GM19240 (cell line): Measurements from ENCODE around the gene CLDN2.

Source experiments
- DNase-seq: peaks from one replicate; pipeline ENCODE4 v3.0.0; 2011; ENCODE audit warnings: low spot score; ENCODE audit not compliant: insufficient read length

CLDN2 gene

GRCh38 chrX:106921637-106922036 is 1.4 kb downstream of the CLDN2 start:
- no peak for DNase-seq

- no peak for DNase-seq
Measured at GRCh38 chrX:106927023-106927422, 6.8 kb downstream of the CLDN2 start.

- no peak for DNase-seq
Measured at GRCh38 chrX:106927700-106928099, 7.5 kb downstream of the CLDN2 start.

- DNase-seq, result no peak
Measured at GRCh38 chrX:106928227-106928626, 8.0 kb downstream of the CLDN2 start.

- no peak for DNase-seq
Measured at GRCh38 chrX:106931831-106932491, 11.8 kb downstream of the CLDN2 start.

GRCh38 chrX:106932492-106932923 is 12.3 kb downstream of the CLDN2 start:
- DNase-seq, result no peak

- no peak for DNase-seq
Measured at GRCh38 chrX:106932960-106933537, 12.8 kb downstream of the CLDN2 start.

- DNase-seq, result no peak
Measured at GRCh38 chrX:106933538-106933961, 13.3 kb downstream of the CLDN2 start.

GRCh38 chrX:106935175-106935574 is 15.0 kb downstream of the CLDN2 start:
- DNase-seq, result no peak

GRCh38 chrX:106936246-106936645 is 16.0 kb downstream of the CLDN2 start:
- DNase-seq, result no peak

- no peak for DNase-seq
Measured at GRCh38 chrX:106939566-106939965, 19.4 kb downstream of the CLDN2 start.

- DNase-seq, result no peak
Measured at GRCh38 chrX:106940068-106940467, 19.9 kb downstream of the CLDN2 start.

- DNase-seq, result no peak
Measured at GRCh38 chrX:106946464-106946863, 26.3 kb downstream of the CLDN2 start.

GRCh38 chrX:106948641-106949040 is 28.4 kb downstream of the CLDN2 start:
- no peak for DNase-seq

GRCh38 chrX:106949366-106949765 is 29.2 kb downstream of the CLDN2 start:
- DNase-seq, result no peak

- DNase-seq, result no peak
Measured at GRCh38 chrX:106950381-106950780, 30.2 kb downstream of the CLDN2 start.

- DNase-seq, result no peak
Measured at GRCh38 chrX:106951230-106951629, 31.0 kb downstream of the CLDN2 start.

GRCh38 chrX:106952089-106952488 is 31.9 kb downstream of the CLDN2 start:
- no peak for DNase-seq

- DNase-seq, result no peak
Measured at GRCh38 chrX:106952538-106952937, 32.3 kb downstream of the CLDN2 start.

- DNase-seq, result no peak
Measured at GRCh38 chrX:106952988-106953387, 32.8 kb downstream of the CLDN2 start.

GRCh38 chrX:106954041-106954440 is 33.8 kb downstream of the CLDN2 start:
- DNase-seq, result no peak

- no peak for DNase-seq
Measured at GRCh38 chrX:106955004-106955772, 35.0 kb downstream of the CLDN2 start.

GRCh38 chrX:106957856-106958255 is 37.7 kb downstream of the CLDN2 start:
- DNase-seq, result no peak
